Right atrium auricular region (tissue), 2 donors: ENCODE results near the gene NAPB. TPM values are rescaled to one million over a fixed set of nuclear protein-coding genes. Genes with fewer than 3 reads are reported as not detected.

Experiments used
- DNase-seq: peaks from one replicate; pipeline ENCODE4 v3.0.0-alpha.2; 2019; ENCODE audit warnings: low spot score
- H3K27ac ChIP-seq, 2 donors: fragments of 200-600 bp; sonication (generic); 1 replicate in 1 of 2; 2 replicates in 1 of 2; pipeline ENCODE4 v1.5.1; 2016 to 2019
- H3K27me3 ChIP-seq, 2 donors: fragments of 200-600 bp; sonication (generic); one replicate each; pipeline versions ENCODE4 v1.5.1 to v1.6.0; 2017 to 2019
- H3K36me3 ChIP-seq: fragments of 200-600 bp; sonication (generic); one replicate; pipeline ENCODE4 v1.5.1; 2016
- H3K4me1 ChIP-seq, 2 donors: fragments of 200-600 bp; sonication (generic); one replicate each; pipeline versions ENCODE4 v1.5.1 to v1.6.0; 2017 to 2019
- H3K4me3 ChIP-seq, 2 donors: fragments of 200-600 bp; sonication (generic); 1 replicate in 1 of 2; 2 replicates in 1 of 2; pipeline ENCODE4 v1.5.1; 2017 to 2019; ENCODE audit warnings: mild to moderate bottlenecking in 1 of 2, moderate library complexity in 1 of 2
- H3K9me3 ChIP-seq, 2 donors: fragments of 200-600 bp; sonication (generic); one replicate each; pipeline ENCODE4 v1.5.1; 2019
- total RNA-seq, 2 donors: library from RNA; depleted of rRNA; stranded (reverse); fragments of >200 nt; gene quantifications; one replicate each; pipeline ENCODE4 v1.1.0, GENCODE V29; 2016
- TF ChIP-seq, protein P1 (sequence below), 2 donors: fragments of 200-600 bp; sonication (generic); IDR thresholded peaks; one replicate each; pipeline ENCODE4 v1.5.1; 2019; ENCODE audit warnings: antibody characterized with exemption in 2 of 2

The NAPB gene
- total RNA-seq, 2 donors from 2014 or later = 4.8 to 5.1 TPM

DNA sequence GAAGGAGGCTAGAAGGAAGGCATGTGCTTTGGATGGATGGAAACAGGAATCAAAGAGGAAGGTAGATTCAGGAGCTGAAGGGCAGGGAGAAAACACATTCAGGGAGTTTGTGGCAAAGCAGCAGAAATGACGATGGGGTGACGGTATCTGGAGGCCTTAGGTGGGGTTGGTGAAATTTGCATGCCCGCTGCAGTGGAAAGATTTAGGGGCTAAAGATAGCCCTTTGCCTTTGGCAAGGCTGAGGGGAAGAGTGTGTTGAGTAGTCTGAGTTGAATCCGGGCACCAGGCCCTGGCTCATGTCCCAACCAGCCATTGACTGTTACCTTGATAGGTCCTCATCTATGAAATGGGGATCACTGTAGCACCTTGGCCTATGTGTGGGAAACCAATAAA is 58.0 kb downstream of the NAPB start:
- Histone ChIP-seq H3K36me3 (peaks cover 19% of the 10 kb centered on the region), H3K4me1 (peaks cover 0 to 58% of the 10 kb centered on the region in 2 donors), H3K4me3 (peak overlapping the region; percentile 86 to 96), H3K9me3 (no peaks in the 10 kb centered on the region), H3K27me3 (no peaks in the 10 kb centered on the region), H3K27ac (peak overlapping the region; percentile 99 to 100)
- TF ChIP-seq, protein P1, sequence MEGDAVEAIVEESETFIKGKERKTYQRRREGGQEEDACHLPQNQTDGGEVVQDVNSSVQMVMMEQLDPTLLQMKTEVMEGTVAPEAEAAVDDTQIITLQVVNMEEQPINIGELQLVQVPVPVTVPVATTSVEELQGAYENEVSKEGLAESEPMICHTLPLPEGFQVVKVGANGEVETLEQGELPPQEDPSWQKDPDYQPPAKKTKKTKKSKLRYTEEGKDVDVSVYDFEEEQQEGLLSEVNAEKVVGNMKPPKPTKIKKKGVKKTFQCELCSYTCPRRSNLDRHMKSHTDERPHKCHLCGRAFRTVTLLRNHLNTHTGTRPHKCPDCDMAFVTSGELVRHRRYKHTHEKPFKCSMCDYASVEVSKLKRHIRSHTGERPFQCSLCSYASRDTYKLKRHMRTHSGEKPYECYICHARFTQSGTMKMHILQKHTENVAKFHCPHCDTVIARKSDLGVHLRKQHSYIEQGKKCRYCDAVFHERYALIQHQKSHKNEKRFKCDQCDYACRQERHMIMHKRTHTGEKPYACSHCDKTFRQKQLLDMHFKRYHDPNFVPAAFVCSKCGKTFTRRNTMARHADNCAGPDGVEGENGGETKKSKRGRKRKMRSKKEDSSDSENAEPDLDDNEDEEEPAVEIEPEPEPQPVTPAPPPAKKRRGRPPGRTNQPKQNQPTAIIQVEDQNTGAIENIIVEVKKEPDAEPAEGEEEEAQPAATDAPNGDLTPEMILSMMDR (IDR thresholded peaks at IDR 0.05) = no peak
- no peak for DNase-seq

DNA sequence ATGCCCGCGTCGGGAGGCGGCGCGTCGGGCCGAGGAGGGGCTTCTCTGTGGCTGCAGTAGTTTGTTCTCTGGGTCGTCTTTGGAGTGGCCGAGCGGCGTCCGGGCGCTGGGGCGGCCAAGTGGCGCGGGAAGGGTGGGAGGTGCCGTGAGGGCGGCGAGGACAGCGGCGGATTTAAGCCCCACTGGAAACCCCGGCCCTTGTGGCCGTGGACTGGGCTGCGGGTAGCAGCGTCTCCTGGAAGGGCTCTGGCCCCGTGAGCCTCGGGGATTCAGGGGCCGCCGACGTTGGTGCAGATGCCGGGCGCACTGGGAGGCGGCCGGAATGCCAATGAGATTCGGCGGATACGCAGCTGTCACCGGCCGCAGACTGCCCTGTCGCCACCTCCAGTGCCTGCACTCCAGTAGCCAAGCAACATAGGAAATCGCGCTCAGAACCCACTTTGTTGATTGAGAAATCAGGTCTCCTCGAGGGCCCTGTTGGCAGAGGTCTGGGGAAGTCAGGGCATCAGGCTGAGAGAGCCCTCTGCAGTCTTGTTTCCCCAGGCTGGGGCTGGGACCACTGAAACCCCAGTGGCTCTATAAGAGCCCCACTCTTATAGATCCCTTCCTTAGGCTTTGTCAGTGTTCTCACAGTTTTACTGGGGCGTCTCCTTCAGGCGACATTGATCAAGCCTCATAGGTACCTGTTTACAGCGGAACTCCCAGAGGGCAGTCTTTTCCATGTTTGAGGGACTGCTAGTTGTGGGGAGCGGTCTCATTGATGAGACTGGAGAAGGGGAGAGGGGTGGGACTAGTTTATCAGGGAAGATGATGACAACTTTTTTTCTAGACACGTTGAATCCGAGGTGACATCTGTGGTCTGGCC is 58.7 kb downstream of the NAPB start:
- peaks cover 0 to 52% of the 10 kb centered on the region in 2 donors for H3K4me1 ChIP-seq
- TF ChIP-seq, protein P1 (IDR thresholded peaks at IDR 0.05) = no peak
- H3K27ac ChIP-seq = peak overlapping the region; percentile 99 to 100
- H3K9me3 ChIP-seq = no peaks in the 10 kb centered on the region
- H3K36me3 ChIP-seq = peaks cover 19% of the 10 kb centered on the region
- no peak for DNase-seq
- no peaks in the 10 kb centered on the region for H3K27me3 ChIP-seq
- H3K4me3 ChIP-seq = peak overlapping the region; percentile 86 to 96

DNA sequence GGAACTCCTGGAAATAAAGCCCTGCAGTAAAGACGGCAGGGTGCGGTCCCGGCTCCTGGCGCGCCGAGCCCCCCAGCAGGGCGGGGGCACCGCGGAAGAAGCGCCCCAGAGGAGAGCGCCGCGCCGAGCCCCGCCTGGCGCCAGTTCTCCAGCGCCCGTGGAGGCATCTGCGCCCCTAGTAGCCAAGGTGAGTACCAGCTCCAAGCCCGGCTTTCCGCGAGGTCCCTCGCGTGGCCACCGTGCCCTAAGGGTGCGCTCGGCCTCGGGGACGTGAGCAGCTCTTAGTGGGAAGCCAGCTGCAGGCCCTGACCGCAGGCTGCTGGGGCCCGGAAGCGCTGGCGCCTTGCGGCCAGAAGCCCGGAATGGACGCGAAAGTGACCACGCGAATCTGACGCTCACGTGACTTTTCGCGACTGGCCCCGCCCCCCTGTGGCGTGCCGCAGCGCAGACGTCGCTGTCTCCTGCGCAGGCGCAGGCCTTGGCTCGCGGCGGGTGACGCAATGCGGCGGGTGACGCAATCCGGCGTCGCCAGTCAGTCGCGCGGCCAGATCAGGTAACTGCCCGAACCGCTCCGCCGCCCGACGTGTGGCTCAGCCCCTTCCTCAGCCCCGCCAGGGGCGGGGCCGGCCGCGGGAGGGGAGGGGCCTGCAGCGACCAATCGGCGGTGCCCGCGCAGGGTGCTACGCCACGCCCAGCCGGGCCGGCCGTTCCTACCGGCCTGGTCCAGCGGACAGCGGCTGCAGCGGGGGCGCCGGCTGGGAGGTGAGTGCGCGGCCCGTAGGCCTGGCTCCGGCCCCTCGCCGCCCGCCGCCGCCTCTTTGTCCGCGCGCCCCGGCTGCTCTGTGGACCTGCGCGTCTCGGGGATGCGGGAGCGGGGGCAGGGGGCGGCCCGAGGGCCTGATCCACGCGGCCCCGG is 59.6 kb downstream of the NAPB start, which contains the start of gene GZF1:
TSS of gene GZF1 (plus strand) at position 707 of the 916 bp plus-strand sequence. CDS start 2,202 bp downstream, outside the sequence.
- H3K27ac ChIP-seq = peak within 1 kb of the TSS; percentile 99 to 100
- H3K4me3 ChIP-seq = peak within 1 kb of the TSS; percentile 86 to 96
- peak; percentile 98 for DNase-seq
- H3K27me3 ChIP-seq = no peaks in the 10 kb centered on the region
- TF ChIP-seq, protein P1 (IDR thresholded peaks at IDR 0.05) = no peak
- H3K9me3 ChIP-seq = no peaks in the 10 kb centered on the region
- H3K36me3 ChIP-seq = peaks cover 19% of the 10 kb centered on the region
- peaks cover 0 to 51% of the 10 kb centered on the region in 2 donors for H3K4me1 ChIP-seq

DNA sequence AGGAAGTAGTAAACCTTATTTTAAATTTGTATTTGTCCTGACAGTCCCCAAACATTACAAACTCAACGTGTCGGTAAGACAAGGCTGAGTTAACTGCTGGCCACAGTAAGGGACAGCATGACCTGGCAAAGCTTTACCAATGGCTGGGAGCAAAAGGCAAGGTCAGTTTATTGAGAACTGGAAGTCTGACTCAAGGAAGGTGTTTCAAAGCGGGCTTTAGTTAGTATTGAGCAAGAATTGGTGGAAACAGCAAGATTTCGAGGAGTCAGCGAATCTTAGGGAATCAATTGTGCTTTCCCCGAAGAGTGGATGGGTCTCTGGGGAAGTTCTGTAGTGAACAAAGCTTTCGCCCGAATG is 60.2 kb downstream of the NAPB start:
- peaks cover 0 to 49% of the 10 kb centered on the region in 2 donors for H3K4me1 ChIP-seq

DNA sequence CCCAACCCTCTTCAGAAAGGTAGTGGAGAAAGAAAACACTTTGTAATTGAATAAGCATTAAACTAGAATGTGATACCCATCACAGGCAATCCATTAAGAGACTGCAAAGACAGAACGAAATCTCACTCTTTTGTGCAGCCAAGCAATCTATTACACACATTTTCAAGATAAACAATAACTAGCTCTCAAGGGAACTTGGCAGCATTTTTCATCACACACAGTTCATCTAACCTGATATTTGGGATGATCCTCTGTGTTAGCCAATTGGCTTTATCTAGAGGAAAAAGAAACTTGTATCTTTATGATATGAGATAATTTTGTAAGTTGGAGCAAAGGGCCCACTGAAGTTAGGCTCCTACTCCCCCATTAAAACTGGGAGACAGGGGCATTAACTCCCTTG is 60.8 kb downstream of the NAPB start:
- Histone ChIP-seq H3K27ac (peak overlapping the region; percentile 99 to 100), H3K27me3 (no peaks in the 10 kb centered on the region), H3K36me3 (peaks cover 19% of the 10 kb centered on the region), H3K4me1 (peaks cover 0 to 44% of the 10 kb centered on the region in 2 donors), H3K9me3 (no peaks in the 10 kb centered on the region), H3K4me3 (peak overlapping the region in 1 of 2 donors; percentile 96)
- TF ChIP-seq, protein P1 (IDR thresholded peaks at IDR 0.05) = no peak
- no peak for DNase-seq

More for the DNA sequence above, 60.2 kb downstream of the NAPB start:
- TF ChIP-seq, protein P1 (IDR thresholded peaks at IDR 0.05) = no peak
- no peaks in the 10 kb centered on the region for H3K27me3 ChIP-seq
- H3K9me3 ChIP-seq = no peaks in the 10 kb centered on the region
- H3K36me3 ChIP-seq = peaks cover 21% of the 10 kb centered on the region
- peak overlapping the region; percentile 99 to 100 for H3K27ac ChIP-seq
- peak overlapping the region; percentile 86 to 96 for H3K4me3 ChIP-seq
- DNase-seq = no peak
